Stomach (tissue), 4 donors: Measurements from ENCODE around the gene EIF5A2.

Experiments
- CTCF ChIP-seq, 7 experiments: fragments of 450-650 bp in 4 of 7; fragments of 200-600 bp in 3 of 7; sonication (generic) in 3 of 7; IDR thresholded peaks; one replicate each; pipeline ENCODE4 v1.5.1; 2016 to 2019; ENCODE audit warnings: antibody characterized with exemption in 7 of 7, control low read depth in 2 of 7, mild to moderate bottlenecking in 1 of 7
- EP300 ChIP-seq: sonication (generic); formaldehyde crosslinking; IDR thresholded peaks from one replicate; pipeline ENCODE4 v1.6.1; 2017; ENCODE audit warnings: antibody characterized with exemption
- POLR2A ChIP-seq, 4 donors: fragments of 450-650 bp; IDR thresholded peaks; one replicate each; pipeline ENCODE4 v1.6.1; 2016; ENCODE audit warnings: antibody characterized with exemption in 4 of 4, control low read depth in 2 of 4, mild to moderate bottlenecking in 1 of 4, moderate library complexity in 1 of 4

GRCh38 chr3:170914212-170914611 is 5.8 kb upstream of the EIF5A2 start:
- TF ChIP-seq POLR2A (IDR thresholded peaks at IDR 0.05) (no peak), EP300 (no peak), CTCF (IDR thresholded peaks at IDR 0.05) (no peak)
